Fibroblast of peridontal ligament (primary cell): ENCODE measurements around the gene NELL1.

Source experiments
- DNase-seq: peaks from one replicate; pipeline ENCODE4 v3.0.0-alpha.2; 2010; ENCODE audit errors: extremely low read depth

Gene NELL1

DNA sequence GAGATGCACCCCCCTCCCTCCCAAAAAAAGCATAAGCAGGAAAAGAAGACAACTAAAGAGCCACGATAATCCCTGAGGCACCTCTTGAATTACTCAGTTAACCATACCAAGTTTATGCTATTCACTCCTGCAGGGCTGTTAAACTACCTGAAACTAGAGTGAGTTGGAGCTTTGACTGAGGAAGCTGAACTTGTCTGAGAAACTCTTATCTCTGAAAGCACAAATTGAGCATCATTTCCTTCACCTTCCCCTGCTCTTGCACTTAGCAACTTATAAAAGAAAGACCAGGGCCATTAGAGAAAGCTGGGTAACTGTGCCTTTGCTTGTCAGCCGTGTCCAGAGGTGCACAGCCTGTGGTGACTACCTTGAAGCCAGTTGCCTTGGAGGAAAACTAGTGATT is 745.6 kb downstream of the NELL1 start:
- DNase-seq = no peak

DNA sequence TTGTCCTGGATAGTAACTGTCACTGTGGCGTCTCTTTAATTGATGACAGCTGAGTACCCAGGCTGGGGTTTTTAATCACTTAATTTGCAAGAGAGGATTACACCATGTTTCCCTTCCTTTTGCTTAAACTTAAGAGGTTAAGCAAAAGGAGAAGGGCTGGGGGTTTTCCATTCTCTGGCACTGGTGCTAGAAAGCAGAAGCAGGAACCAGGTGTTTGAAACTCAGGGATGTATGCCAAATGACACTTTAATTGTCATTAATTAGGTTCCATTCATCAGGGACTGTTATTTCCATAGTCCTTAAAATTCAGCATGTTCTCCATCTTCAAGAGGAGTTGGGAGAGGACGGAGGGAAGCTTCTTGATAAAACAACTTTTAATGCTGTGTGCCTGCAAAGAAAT is 746.2 kb downstream of the NELL1 start:
- DNase-seq = no peak

DNA sequence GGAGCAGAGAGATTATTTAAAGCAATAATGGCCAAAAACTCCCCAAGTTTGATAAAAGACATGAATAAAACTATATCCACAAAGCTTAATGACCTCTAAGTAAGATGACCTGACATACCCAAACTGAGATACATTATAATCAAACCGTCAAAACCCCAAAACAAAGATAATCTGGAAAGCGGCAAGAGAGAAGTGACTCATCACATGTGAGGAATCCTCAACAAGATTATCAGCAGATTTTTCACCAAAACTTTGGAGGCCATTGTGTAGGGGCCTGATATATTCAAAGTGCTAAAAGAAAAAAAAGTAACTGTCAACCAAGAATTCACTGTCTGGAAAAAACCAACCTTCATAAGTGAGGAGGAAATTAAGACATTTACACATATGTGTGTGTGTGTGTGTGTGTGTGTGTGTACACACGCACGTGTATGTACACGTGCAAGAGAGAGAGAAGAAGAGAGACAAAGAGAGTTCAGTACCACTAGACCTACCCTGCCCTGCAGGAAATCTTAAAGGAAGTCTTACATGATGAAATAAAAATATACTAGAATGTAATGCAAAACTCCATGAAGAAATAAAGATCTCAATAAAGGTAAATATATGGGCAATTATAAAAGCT is 752.4 kb downstream of the NELL1 start:
- no peak for DNase-seq

DNA sequence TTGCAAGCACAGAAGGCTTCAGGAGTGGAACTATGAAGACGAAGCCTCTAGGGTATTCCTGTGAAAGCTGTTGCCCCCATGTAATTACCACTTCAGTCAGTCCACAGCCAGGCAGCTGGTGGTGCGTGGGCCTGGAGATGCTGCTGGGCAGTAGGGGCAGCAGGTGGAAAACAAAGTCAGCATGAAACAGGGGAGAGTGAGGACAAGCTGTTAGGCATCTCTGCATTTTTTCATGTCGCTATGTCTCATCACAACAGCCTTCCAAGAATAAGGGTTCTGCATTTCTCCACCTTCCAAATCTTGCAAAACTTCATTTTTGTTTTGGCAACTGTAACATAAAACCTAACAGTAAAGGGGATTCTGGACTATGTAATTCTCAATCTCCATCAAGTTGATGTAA is 757.5 kb downstream of the NELL1 start:
- DNase-seq = no peak

DNA sequence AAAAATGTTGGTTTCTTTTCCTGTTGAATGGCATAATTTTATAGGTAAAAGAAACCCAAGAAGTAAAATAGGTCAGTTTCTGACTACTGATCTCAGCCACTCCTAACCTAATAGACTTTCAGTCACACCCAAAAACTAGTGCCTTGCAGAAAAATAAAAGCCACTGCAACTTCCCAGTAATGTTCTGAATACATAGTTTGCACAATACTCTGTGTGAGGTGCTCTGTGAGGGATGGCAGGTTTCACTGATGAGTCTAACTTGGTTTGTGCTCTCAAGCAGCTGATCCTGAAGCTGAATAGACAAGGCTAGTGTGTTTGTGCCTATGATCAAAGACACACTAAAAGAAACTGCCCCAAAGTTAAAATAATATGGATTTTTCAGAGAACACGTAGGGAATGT is 758.3 kb downstream of the NELL1 start:
- no peak for DNase-seq

DNA sequence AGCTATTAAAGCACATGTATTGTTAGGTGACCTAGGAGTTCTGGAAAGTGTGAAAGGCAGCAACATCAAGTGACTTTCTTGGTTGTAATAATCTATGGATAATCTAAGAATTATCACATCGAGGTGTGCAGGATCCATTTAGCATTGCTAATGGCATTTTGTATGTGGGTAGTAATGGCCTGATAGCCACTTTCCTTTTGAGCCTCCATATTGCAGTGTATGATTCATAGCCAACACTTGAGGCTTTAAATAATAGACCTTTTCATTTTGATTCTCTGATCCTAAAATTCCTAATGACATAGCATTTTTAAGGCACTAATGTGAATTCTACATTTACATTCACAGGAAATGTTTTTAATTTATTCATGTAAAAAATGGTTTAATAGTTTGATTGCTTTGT is 759.4 kb downstream of the NELL1 start:
- no peak for DNase-seq

DNA sequence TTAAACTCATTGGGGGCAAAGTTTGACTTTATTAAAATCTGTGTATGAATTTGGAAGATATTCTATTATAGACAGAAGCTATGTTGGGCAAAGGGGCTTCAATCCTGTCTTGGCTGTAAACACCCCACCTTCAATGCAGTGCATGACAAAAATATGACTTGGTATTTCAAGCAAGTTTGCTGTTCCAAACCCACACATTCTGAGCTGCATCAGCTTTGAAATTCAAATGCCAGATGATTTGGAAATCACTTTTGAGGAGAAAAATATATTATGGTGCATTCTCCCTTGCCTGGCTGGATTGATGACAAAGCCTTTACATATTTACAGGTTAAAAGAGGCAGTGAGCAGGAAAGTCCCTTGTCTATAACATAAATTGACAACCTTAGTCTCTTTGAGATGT is 760.0 kb downstream of the NELL1 start:
- no peak for DNase-seq

DNA sequence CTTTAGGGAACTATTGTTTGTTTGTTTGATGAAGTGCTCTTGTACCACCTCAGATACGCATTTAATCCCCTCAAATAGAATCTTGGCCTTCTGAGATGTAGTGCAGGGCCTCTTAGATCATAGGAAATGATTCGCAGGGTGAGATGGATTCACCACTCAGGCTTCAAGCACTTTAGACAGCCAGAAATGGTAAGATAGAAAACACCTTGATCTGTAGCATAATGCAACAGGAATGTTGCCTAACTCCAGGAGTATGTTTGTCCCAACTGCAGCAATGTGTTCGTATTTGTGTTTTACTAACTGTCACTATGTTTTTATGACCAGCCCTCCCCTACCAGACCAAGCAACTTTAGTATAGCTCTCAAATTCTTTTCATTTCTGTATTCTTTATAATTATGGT is 761.2 kb downstream of the NELL1 start:
- DNase-seq = no peak

DNA sequence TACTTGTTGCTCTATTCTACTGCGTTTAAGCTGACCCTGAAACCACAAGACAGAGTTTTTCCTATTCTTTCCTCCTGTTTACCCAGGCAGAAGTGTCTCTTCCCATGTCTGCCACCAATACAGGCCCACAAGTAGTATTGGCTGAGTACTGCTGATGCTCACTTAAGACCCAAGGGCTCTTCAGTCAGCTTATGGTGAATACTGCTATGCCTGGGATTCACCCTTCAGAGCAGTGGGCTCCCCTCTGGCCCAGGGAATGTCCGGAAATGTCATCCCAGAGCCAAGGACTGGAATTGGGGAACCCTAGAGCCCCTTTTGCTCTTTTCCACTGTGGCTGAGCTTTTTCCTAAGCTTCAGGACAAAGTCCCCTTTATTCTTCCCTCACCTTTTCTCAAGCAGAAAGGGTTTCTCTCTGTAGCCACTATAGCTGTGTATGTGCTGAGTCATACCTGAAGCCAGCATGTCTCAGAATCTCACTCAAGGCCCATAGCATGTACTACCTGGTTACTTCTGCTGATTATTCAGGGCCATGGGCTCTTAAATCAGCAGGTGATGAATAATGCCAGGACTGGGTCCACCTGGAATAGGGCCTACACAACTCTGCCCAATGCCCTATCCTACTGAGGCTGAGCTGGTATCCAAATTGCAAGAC is 777.7 kb downstream of the NELL1 start:
- no peak for DNase-seq

DNA sequence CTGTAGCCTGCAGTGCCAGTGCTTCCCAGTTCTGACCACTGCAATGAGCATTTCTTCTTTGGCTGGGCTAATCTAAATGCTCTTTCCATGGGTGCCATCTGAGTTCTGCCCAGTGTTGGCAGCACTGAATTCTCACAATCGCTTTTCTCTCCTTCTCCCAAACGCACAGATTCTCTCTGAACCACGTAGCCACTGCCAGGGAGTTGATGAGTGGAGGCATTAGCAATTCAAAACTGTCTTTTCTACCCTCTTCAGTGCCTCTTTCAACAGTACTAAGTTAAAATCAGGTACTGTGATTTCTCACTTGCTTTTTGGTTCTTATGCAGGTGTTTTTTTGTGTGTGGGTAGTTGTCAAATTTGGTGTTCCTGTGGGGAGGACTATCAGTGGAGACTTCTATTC is 778.5 kb downstream of the NELL1 start:
- no peak for DNase-seq

DNA sequence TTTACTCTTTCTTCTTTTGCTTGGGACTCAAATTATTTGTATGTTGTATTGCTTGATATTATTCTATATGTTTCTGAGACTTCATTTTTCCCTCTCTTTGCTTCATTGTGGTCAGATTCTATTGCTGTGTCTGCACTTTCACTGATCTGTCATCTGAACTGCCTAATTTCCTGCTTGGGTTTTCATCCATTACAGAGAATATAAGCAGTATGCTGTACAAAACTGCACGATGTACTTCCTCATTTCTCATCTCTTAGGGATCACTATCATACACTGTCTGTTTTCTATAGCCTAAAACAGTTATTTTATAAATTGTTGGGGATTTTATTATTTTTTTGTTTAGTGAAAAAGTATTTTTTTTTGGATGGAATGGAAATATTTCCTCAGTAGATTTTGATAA is 786.8 kb downstream of the NELL1 start:
- no peak for DNase-seq

DNA sequence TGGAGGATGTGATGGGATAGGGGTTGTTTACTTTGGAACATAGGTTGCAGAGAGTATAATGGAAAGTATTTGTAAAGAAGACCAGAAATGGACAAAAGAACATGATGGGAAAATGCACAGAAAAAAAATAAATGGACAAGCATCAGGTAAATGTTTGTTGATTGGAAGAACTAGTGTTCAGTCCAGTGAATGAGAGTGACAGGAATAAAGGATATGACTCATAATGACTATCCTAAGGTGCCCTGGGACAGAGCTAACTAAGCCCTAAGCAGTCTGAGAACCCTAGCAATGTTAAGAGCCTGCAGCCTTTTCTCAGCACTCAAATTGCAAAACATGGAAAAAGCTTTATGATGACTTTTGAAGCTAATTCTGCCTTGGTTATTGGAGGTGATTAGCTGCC is 790.7 kb downstream of the NELL1 start:
- no peak for DNase-seq

DNA sequence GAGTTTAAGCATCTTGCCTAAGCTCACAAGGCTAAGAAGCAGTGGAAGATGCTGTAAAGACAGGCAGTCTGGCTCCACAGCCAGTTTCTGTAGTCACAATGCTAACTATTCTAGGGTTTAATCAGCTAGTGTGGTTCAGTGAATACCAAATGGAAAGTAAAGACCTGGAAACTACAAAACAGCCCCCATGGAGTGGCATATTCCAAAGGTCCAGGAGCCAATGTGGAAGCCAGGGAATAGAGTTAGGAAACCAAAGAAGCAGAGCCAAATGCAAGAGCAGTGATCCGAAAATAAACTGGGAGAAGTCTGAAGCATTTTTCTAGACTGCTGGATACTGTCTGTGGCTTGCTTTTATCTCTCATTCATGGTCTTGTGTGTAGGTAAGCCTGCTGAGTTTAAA is 792.3 kb downstream of the NELL1 start:
- DNase-seq = no peak

DNA sequence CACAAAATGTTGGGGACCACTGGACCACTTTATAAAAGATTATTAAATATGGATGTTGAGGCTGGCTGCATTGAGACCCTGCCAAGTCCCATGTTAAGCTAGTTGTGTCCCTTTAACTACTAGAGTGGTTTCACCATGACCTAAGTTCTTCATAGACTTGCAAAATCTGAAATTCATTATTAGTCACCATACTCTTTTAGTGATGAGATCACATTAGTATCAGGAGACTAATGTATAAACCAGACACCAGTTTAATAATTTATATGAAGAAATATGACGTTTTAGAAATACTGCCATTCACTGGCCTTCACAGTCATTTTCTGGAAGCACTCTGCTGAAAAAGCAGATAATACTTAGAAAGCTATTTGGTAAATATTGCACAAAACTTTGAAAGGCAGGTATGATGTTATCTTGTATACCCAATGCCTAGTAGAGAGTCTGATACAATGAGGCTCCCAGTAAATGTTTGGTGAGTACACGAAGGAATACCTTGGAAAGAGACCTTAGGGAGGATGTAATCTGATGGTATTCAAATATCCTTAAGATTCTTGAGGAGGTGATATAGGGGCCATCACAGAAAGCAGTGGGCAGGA is 795.3 kb downstream of the NELL1 start:
- DNase-seq = no peak

DNA sequence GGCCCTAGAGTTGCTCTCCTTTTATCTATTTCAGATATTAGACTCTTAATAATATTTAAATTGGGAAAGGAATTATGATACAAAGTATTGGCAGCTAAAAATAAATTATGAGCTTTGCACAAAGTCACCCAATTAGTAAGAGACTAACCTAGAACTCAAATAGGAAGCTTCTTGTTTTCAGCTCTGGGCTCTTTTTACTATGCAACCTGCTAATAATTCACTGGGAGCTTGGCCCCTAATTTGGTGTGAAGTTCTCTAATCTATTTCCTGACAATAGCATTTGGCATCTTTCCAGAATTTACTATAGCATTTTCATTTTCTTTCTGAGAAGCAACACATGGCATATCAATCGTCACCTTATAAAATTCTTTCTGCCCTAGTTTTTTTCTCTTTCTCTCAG is 795.8 kb downstream of the NELL1 start:
- no peak for DNase-seq

DNA sequence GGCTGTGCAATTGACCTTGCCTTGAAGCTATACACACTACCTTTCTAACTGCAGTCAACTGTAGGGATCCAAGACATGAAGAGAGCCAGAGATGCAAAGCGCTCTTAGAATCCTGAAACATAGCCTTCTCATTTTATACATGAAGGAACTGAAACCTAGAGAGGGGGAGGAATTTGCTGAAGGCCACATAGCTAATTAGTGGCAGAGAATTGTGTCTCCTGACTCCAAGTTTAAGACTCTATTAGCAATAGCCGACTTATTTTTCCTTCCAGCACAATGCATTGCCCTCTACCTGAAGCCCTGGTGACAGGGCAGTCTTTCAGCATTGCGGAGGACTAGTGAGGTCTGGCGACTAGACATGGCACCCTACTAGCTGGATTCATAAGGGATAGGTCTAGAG is 796.5 kb downstream of the NELL1 start:
- DNase-seq = no peak

DNA sequence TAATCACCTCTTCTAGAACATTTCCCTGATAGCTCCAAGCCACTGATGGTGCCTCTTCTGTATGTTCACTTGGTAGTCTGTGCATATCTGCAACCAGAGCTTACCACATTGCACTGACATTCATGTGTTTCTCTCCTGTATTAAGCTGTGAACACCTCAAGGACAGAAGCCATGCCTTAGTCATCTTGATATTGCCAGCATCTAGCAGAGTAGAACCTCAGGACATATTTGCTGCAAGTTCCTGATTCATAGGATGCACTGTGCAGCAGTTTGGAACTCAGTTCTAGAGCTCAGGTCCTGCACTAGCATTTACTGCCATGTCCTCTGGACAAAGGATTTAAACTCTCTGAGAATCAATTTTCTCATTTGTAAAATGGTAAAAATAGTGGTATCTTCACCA is 801.1 kb downstream of the NELL1 start:
- DNase-seq = no peak

DNA sequence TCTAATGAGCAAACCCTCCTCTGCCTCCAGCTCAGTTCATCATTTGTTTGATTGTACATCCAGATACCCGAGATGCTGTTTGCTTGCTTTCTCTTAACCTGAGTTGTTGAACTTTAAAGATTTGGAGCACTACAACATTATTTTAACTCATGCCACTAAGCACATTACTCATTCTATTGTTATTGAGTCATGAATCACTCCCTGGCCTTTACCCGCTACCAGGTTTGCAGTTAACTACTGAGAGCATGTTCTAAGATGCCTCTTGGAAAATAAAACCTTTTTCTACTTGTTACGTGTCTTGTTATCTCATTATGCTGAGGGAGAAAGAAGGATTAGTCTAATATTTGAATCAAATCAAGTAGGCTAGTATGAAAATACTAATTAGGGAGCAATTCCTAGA is 802.9 kb downstream of the NELL1 start:
- DNase-seq = no peak

DNA sequence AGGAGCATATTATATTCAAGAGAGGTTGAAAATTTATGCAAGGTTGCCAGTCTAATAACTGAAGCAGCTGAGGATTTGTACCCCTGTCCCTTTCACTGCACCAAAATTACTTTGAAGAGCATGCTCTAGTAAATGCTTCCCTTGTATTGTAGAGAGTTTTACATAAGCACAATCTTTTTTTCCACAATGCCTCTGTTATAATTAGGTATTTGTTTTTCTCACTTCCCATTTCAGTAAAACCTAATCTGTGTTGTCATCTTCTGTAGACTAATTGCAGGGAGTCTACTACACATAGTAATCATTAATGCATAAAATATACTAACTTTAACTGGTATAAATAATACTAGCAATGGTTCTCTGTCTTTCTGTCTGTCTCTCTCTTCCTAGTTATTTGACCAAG is 805.1 kb downstream of the NELL1 start:
- no peak for DNase-seq

DNA sequence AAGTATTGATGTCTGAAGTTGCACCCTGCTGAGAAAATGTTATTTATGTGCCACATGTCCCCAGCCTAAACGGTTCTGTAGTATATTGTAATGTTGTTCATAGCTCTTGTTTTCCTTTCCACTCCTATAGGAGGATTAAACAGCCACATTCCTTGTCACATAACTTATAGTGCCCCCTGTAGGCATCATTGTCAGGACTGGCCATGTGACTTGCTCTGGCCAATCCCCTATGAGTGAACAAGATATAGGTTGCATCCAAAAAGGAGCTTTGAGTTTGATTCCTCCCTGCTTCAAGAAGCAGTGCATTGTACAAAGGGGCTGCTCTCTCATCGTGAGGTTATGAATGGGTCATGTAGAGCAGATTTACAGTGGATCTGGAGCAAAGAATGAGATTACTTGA is 805.9 kb downstream of the NELL1 start:
- no peak for DNase-seq

DNA sequence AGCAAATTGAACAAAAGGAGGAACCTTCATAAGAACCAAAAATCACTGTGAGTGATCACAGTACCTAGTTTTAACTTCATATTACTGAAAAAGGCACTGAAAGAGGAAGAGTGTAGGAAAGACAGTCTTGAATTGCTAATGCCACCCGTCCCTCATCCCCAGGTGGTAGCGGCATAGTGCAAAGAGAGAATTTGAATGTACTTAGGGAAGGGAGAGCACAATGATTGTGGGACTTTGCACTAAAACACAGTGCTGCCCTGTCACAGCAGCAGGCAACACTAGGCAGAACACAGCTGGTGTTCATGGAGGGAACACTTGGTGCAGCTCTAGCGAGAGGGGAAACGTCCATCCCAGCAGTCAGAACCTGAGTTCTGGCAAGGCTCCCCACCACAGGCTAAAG is 807.2 kb downstream of the NELL1 start:
- DNase-seq = no peak

DNA sequence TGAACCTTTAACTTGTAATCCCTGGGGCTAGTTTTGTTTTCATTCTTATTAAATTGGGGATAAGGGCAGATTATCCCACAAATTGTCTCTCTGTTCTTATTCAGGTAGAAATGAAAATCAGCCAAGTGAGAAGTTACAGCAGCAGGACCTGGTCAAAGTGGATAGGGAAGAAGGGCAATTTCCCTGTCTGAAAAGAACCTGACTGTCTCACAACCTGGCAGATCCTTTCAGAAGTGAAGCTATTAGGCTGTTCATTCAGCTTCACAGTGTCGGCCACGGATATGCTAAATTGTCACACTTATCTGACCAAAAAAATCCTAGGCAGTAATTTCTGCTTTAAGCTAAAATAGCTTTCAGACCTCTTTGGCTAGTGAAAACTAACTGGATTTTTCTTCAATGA is 810.9 kb downstream of the NELL1 start:
- DNase-seq = no peak

DNA sequence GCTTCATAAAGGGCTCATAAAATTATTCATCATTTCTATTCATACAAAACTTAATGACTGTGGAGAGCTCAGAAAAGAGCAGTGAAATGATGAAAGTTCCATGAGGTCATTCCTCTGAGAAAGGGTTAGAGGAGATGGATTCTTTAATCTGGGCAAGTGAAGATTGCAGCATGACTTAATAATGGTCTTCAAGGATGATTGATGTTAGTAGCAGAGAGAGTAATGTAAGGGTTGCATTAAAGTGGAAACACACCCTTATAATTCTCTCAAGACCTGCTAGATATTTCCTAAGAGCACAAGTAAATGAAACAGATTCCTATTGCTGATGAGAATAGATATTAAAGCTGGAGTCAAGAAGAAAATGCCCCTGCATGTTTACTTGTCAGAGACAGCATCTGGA is 811.9 kb downstream of the NELL1 start:
- DNase-seq = no peak

DNA sequence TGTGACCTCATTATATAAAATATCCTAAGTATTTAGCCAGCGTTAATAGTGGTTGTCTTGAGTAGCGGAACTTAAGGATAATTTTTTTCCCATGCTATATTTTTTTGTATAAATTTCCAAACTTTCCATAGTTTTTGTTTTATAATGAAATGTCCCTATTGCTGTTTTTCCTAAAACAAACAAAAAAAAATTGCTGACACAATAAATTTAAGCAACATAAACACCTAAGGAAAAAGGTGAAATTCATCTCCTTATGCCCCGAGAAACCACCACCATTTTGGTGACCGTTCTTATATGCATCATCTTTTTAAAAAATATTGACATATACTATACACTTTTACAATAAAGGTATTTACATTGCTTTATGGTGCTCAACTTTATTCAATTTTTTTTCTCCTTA is 814.7 kb downstream of the NELL1 start:
- no peak for DNase-seq
